Occipital lobe (tissue), 2 donors: ENCODE data around the gene YIPF1. TPM values are rescaled to one million over a fixed set of nuclear protein-coding genes. Genes with fewer than 3 reads are reported as not detected.
"Not testable (repeated sequence)": the region's sequence is repeated elsewhere in the genome, so short reads cannot be mapped to it uniquely, and the experiment has no call there.

Source experiments
- DNase-seq: peaks from one replicate; lab custom pipeline; 2025; lab: John Stamatoyannopoulos, UW
- total RNA-seq: library from RNA; depleted of rRNA; stranded (reverse); fragments of >200 nt; gene quantifications from one replicate; pipeline ENCODE4 v1.2.3, GENCODE V29; 2014

YIPF1 gene
- total RNA-seq, 1 donor from 2014 or later, result 13.7 TPM

- DNase-seq, result no peak
Observed at GRCh38 chr1:53842347-53842746, 47.2 kb downstream of the YIPF1 start.

- DNase-seq, result no peak
Observed at GRCh38 chr1:53838654-53838974, 51.0 kb downstream of the YIPF1 start.

DNA sequence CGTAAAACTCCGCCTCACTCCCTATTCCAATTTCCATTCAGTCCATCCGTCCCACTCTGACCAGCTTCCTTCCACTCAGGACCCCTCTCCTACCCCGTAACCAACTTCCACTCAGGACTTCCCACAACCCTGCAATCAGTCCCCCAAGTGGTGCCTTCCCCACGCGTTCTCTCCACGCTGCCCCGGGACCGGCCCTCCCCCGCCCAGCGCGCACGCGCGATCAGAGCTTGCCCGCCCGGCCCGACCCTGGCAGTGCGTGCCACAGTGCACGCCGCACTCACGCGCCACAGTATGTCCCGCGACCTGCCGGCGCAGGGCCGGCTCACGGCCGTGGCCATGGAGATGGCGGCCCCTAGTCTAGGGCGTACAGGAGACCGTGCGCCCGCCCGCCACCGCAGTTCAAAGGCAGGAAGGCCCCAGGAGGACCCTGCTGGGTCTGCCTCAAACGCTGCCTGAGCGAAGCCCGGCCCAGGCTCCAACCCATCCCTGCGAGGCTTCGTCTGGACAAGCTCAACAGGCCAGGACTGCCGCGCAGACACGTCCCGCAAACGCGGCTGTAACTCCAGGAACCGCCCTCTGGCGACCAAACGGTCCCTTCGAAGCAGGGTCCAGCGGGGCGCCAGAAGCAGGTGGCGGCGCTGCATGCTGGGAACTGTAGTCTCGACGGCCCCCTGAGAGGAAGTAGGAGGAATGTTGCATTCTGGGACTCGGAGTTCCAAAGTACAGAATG lies 51.5 kb downstream of the YIPF1 start, which contains the start of gene NDC1:
NDC1 (minus strand) TSS at position 373 of the 730 bp plus-strand sequence; CDS start at position 338, 35 bp downstream.
- DNase-seq, result peak; percentile 94

- DNase-seq, result no peak
Observed at GRCh38 chr1:53837646-53837923, 52.0 kb downstream of the YIPF1 start.

DNA sequence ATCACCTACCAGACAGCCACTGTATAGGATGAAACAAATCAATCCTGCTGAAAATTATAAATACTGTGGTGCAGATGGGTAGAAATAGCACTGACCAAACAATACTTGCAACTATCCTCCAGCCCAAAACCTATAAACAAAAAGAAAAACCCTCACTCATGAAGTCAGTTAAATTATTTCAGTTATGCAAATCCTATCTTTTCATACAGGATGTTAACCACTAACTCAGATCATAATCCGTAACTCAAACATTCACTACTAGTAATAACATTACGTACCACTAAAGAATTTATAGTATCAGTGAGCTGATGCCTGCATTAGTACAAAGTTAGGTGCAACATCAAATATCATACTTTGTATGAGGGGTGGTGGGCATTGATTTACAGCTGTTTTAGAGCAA lies 54.1 kb downstream of the YIPF1 start:
- no peak for DNase-seq

GRCh38 chr1:53834776-53835175 lies 54.8 kb downstream of the YIPF1 start:
- DNase-seq, result no peak

GRCh38 chr1:53833393-53833792 lies 56.2 kb downstream of the YIPF1 start:
- DNase-seq, result no peak

GRCh38 chr1:53826367-53826766 lies 63.2 kb downstream of the YIPF1 start:
- DNase-seq, result no peak

GRCh38 chr1:53825306-53825705 lies 64.3 kb downstream of the YIPF1 start:
- no peak for DNase-seq

GRCh38 chr1:53822931-53823330 lies 66.7 kb downstream of the YIPF1 start:
- DNase-seq, result no peak

DNA sequence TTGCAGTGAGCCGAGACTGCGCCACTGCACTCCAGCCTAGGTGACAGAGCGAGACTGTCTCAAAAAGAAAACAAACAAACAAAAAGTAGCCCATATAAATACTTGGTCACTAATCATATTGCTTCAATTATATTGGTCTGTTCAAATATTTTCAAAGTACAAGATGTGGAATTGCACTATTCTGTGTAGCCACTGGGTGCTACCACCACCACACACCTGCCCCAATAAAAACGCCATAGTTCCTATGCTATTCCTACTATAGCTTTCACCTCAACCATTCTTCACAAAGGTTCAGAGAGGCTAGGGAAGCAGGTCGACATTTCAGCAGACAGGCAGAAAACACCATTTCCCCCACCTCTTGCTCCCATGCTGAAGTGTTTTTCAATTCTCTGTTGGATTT lies 68.2 kb downstream of the YIPF1 start:
- DNase-seq, result no peak

DNA sequence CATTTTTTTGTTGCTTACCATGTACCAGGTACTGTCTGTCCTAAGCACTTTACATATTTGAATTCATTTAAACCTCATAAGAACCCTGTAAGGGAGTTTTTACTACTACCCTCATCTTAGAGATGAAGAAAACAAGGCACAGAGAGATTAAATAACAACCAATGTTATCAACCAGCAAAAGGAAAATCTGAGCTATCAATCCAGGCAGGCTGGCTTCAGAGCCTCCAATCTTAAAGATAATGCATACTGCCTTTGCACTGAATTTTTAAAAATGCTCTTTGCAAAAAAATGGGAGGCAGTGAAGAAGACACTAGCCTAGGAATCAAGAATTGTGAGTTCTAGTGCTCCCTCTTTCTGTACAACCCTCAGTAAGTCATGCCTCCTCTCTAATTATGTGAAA lies 70.2 kb downstream of the YIPF1 start:
- no peak for DNase-seq

DNA sequence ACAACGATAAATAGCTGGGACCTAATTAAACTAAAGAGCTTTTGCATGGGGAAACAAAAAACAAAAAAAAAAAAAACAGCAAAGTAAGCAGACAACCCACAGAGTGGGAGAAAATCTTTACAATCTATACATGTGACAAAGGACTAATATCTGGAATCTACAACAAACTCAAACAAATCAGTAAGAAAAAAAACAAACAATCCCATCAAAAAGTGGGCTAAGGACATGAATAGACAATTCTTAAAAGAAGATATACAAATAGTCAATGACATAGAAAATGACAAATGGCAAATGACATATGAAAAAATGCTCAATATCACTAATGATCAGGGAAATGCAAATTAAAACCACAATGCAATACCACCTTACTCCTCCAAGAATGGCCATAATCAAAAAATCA lies 73.0 kb downstream of the YIPF1 start:
- DNase-seq, result not testable (repeated sequence)

DNA sequence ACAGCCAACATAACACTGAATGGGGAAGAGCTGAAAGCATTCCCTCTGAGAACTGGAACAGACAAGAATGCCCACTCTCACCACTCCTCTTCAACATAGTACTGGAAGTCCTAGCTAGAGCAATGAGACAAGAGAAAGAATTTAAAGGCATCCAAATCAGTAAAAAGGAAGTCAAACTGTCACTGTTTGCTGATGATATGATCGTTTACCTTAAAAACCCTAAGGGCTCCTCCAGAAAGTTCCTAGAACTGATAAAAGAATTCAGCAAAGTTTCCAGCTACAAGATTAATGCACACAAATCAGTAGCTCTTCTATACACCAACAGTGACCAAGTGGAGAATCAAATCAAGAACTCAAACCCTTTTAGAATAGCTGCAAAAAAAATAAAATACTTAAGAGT lies 74.1 kb downstream of the YIPF1 start:
- DNase-seq, result not testable (repeated sequence)

- no peak for DNase-seq
Observed at GRCh38 chr1:53811414-53811851, 78.2 kb downstream of the YIPF1 start.

GRCh38 chr1:53810497-53810896 lies 79.1 kb downstream of the YIPF1 start:
- no peak for DNase-seq

GRCh38 chr1:53810007-53810406 lies 79.6 kb downstream of the YIPF1 start:
- DNase-seq, result no peak

DNA sequence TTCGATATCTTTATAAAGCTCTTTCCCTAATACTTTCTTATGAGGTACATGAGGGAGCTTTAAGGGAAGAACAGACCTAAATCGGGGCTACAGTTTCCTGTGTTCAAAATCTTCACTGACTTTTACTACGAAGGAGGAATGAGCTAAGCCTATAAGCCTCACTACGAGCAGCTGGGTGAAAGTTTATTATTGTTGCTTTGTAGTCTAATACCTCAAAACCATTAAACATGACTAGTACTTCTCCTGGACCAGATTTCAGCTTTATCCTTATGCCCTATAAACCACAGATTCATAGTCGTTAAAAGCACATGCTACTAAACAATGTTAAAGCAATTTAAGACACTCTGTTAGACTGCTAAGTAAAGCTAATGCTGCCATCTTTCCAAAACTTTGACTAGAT lies 81.7 kb downstream of the YIPF1 start:
- no peak for DNase-seq

- no peak for DNase-seq
Observed at GRCh38 chr1:53804791-53805505, 84.6 kb downstream of the YIPF1 start.

- no peak for DNase-seq
Observed at GRCh38 chr1:53804181-53804580, 85.4 kb downstream of the YIPF1 start.
